ENCODE results near the gene PDIK1L. TPM values are rescaled to one million over a fixed set of nuclear protein-coding genes. Genes with fewer than 3 reads are reported as not detected.

PDIK1L gene
- total and polyA plus RNA-seq, 2 experiments from 2014 or later = 2.6 to 16.8 TPM

DNA sequence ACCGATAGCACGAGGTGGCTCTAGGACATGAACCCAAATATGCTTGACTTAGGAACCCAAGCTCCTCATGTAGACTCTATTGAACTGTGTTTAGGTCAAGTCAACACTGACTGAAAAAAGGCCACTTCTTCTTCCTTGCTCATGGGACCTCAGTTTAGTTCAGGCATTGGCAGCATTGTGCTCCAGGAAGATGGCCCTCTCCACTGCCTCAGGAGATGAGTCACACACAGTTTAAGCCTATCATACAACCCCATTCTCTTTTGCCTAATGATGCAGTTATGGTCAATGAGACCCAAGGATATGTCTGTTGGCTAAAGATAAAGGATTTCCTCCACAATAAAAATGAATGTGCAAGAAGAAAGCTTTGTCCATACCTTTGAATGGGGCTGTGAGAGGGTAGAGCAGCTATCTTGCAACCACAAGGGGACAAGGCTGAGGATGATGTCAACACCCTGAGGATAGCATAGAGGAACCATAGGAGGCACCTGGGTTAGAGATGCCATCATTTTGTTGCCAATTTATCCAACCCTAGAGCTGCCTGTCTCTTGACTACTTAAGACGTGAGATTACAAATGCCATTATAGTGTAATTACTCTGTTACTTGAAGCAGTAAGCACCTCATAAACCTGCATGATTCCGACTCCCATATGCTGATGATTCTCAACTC is 41.2 kb upstream of the PDIK1L start:
- H3K27me3 ChIP-seq = no peaks in the 10 kb centered on the region
- 85% methylated on average over 4 of the region's 4 CpGs for WGBS (ENCODE audit: low lambda C conversion rate, missing lambda C conversion rate)
- no peaks in the 10 kb centered on the region for H3K79me2 ChIP-seq
- H4K20me1 ChIP-seq (ENCODE audit: insufficient read depth, poor library complexity, severe bottlenecking) = no peaks in the 10 kb centered on the region
- DNase-seq (ENCODE audit: low spot score) = no peak
- H3K36me3 ChIP-seq (replicated peaks; ENCODE audit: insufficient read depth, low read depth) = no peaks in the 10 kb centered on the region
- no peaks in the 10 kb centered on the region for H3K9me2 ChIP-seq (replicated peaks; ENCODE audit: insufficient read depth)
- H3K4me2 ChIP-seq = no peak overlapping the region
- H3K9me3 ChIP-seq (ENCODE audit: low read depth) = no peaks in the 10 kb centered on the region
- no peak overlapping the region for H3K4me3 ChIP-seq
- H3K27ac ChIP-seq = no peak overlapping the region
- TF ChIP-seq EZH2phosphoT487 (IDR thresholded peaks at IDR 0.05; ENCODE audit: low read depth, severe bottlenecking, unreplicated experiment) (no peak), EZH2 (IDR thresholded peaks at IDR 0.05; ENCODE audit: borderline replicate concordance) (no peak)
- TF ChIP-seq, protein P1, sequence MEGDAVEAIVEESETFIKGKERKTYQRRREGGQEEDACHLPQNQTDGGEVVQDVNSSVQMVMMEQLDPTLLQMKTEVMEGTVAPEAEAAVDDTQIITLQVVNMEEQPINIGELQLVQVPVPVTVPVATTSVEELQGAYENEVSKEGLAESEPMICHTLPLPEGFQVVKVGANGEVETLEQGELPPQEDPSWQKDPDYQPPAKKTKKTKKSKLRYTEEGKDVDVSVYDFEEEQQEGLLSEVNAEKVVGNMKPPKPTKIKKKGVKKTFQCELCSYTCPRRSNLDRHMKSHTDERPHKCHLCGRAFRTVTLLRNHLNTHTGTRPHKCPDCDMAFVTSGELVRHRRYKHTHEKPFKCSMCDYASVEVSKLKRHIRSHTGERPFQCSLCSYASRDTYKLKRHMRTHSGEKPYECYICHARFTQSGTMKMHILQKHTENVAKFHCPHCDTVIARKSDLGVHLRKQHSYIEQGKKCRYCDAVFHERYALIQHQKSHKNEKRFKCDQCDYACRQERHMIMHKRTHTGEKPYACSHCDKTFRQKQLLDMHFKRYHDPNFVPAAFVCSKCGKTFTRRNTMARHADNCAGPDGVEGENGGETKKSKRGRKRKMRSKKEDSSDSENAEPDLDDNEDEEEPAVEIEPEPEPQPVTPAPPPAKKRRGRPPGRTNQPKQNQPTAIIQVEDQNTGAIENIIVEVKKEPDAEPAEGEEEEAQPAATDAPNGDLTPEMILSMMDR (IDR thresholded peaks at IDR 0.05; ENCODE audit: poor library complexity) = no peak
- peaks cover 16% of the 10 kb centered on the region for H3K4me1 ChIP-seq (ENCODE audit: insufficient read depth)
- H2AFZ ChIP-seq = no peak overlapping the region

DNA sequence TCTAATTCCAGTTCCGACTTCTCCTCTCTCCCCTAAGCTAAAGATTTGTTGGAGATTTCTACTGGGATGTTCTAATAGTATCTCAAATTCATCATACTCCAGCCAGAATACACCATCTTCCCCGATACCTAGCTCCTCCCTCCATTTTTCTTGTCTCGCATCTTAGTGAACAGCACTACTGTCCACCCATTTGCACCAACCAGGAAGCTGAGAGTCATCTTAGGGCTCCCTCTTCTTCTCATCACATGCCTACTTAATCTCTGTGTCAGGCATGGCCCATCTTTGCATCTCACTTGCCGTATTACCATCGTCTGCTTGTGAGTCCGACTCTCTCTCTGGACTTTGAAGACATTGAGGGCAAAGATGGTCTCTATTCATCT is 40.7 kb upstream of the PDIK1L start:
- Histone ChIP-seq H3K36me3 (replicated peaks; ENCODE audit: insufficient read depth, low read depth) (no peaks in the 10 kb centered on the region), H3K4me2 (no peak overlapping the region), H3K27ac (no peak overlapping the region), H3K4me3 (no peak overlapping the region), H3K9me2 (replicated peaks; ENCODE audit: insufficient read depth) (no peaks in the 10 kb centered on the region), H2AFZ (no peak overlapping the region), H4K20me1 (ENCODE audit: insufficient read depth, poor library complexity, severe bottlenecking) (no peaks in the 10 kb centered on the region), H3K4me1 (ENCODE audit: insufficient read depth) (peaks cover 16% of the 10 kb centered on the region), H3K79me2 (no peaks in the 10 kb centered on the region), H3K27me3 (no peaks in the 10 kb centered on the region), H3K9me3 (ENCODE audit: low read depth) (no peaks in the 10 kb centered on the region)
- DNase-seq (ENCODE audit: low spot score) = no peak
- WGBS (ENCODE audit: low lambda C conversion rate, missing lambda C conversion rate) = 91% methylated on average over 6 of the region's 6 CpGs
- TF ChIP-seq EZH2phosphoT487 (IDR thresholded peaks at IDR 0.05; ENCODE audit: low read depth, severe bottlenecking, unreplicated experiment) (no peak), EZH2 (IDR thresholded peaks at IDR 0.05; ENCODE audit: borderline replicate concordance) (no peak)
- TF ChIP-seq, protein P1 (IDR thresholded peaks at IDR 0.05; ENCODE audit: poor library complexity) = no peak

DNA sequence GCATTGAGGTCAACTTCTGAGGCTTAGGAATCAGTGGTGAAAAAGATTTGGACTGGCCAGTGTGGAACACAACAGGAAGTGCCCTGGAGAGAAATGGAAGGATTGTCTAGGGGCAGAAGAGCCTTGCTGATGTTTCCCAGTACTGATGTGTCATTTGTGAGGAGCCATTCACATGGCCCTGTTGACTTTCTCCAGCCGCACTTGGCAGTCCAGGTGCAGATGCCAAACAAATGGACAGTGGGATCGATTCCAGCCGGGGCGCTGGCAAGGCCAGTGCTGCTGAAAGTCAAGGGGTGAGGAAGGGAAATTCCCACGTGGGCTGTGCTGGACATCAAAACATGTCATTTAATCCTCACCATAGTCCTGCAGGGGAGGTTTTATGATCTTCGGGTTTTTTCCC is 39.3 kb upstream of the PDIK1L start:
- no peak for DNase-seq (ENCODE audit: low spot score)
- TF ChIP-seq, protein P1 (IDR thresholded peaks at IDR 0.05; ENCODE audit: poor library complexity) = no peak
- TF ChIP-seq EZH2 (IDR thresholded peaks at IDR 0.05; ENCODE audit: borderline replicate concordance) (no peak), EZH2phosphoT487 (IDR thresholded peaks at IDR 0.05; ENCODE audit: low read depth, severe bottlenecking, unreplicated experiment) (no peak)
- no peaks in the 10 kb centered on the region for H3K27me3 ChIP-seq
- H3K9me2 ChIP-seq (replicated peaks; ENCODE audit: insufficient read depth) = no peaks in the 10 kb centered on the region
- no peaks in the 10 kb centered on the region for H3K79me2 ChIP-seq
- 61% methylated on average over 6 of the region's 6 CpGs for WGBS (ENCODE audit: low lambda C conversion rate, missing lambda C conversion rate)
- no peaks in the 10 kb centered on the region for H3K36me3 ChIP-seq (replicated peaks; ENCODE audit: insufficient read depth, low read depth)
- no peak overlapping the region for H3K27ac ChIP-seq
- H2AFZ ChIP-seq = no peak overlapping the region
- H3K4me3 ChIP-seq = no peak overlapping the region
- H3K4me1 ChIP-seq (ENCODE audit: insufficient read depth) = peaks cover 6% of the 10 kb centered on the region
- no peaks in the 10 kb centered on the region for H4K20me1 ChIP-seq (ENCODE audit: insufficient read depth, poor library complexity, severe bottlenecking)
- H3K4me2 ChIP-seq = no peak overlapping the region
- H3K9me3 ChIP-seq (ENCODE audit: low read depth) = no peaks in the 10 kb centered on the region
